ENCODE results near the gene JCAD. TPM values are rescaled to one million over a fixed set of nuclear protein-coding genes. Genes with fewer than 3 reads are reported as not detected.

Gene JCAD, protein sequence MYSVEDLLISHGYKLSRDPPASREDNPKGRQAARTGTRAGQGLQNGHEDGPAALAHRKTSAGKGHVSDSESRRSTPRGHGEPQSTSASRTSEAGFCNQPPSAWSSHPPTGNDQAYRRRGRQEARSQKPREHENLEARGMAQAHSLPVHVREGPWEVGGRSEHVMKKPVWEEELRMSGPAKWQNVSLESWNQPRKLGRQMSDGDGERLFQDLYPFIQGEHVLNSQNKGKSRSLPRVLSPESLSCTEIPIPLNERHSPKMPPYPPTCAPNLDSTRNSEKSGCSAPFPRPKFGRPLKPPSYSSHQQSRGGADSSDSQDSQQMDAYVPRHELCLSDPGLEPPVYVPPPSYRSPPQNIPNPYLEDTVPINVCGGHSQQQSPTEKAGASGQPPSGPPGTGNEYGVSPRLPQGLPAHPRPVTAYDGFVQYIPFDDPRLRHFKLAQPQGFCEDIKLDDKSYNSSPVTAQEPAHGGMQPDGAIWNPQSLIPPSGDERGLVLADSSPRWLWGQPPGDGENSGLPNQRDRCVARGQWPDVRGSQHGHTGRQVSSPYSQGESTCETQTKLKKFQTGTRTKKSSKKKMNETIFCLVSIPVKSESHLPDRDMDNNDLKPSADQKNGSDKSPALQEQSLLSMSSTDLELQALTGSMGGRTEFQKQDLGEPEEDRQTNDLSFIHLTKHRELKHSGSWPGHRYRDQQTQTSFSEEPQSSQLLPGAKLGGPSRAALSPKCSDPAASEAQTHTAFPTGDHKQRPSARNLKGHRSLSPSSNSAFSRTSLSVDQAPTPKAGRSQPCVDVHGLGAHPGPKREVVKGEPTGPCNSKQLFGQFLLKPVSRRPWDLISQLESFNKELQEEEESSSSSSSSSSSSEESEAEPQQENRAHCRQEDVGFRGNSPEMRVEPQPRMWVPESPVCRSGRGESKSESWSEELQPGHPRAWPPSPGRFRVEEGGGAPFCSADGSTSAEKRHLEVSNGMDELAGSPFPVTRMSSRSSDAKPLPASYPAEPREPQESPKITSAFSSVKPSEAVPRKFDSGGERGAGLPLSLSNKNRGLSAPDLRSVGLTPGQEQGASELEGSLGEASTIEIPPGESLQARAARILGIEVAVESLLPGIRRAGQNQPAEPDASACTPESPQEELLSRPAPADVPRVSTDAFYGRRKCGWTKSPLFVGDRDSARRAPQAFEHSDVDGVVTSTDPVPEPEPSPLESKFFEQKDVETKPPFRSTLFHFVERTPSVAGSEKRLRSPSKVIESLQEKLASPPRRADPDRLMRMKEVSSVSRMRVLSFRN (N-terminal part only)
- total RNA-seq (2021) (30.5 and 36.7 TPM in 2 replicates), Bru-seq, nascent RNA (percentile 76 among the genes with signal in this experiment), BruChase-seq, experiment 1, labeled RNA remaining after a 2-hour chase (percentile 87 among the genes with signal in this experiment), BruChase-seq, experiment 2, labeled RNA remaining after a 6-hour chase (percentile 92 among the genes with signal in this experiment)
- long read RNA-seq, full-length matches to known transcripts, result 6 of 13 reads
- long read RNA-seq, partial matches to known transcripts, result 2 of 13 reads
- long read RNA-seq, other reads (novel, unspliced or antisense), result 5 of 13 reads

DNA sequence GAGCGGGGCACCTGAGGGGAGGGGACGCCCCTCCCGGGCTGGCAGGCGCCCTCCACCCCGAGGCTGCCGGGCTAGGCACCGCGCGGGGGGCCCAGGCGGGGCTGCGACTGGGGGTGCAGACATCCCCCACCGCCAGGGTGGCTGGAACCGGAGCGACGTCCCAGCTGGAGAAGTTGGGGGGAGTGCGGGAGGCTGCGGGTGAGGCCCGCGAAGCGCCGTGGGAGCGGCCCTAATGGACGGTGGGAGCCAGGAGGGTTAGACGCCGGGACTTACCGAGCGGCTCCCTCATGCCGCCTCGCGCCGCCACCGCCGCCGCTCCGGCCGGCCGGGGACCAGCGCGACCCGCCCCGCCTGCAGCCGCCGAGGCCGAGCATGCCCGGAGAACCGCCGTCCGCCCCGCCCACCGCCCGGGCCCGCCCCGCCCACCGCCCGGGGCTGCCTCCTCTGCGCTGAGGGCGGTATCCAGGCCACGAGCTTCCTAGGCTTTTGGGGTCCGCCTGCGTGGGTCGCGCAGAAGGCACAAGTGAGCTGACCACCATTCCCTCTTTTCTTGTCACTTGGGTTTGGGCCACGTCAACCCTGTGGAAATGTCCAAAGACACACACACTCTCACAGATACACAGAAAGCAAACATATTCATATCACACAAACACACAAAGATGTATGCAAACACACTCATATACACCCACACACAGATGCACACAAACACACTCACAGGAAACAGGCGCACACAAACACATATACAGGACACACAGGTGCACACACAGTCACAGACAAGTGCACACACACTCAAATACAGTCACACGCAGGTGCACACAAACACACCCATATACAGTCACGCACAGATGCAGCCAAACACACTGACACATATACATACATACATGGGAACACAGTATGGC lies at the start of gene JCAD:
JCAD (minus strand) TSS at position 378 of the 899 bp plus-strand sequence. CDS start 11,774 bp downstream, outside the sequence.
- peak within 1 kb of the TSS; percentile 78 for H3K4me2 ChIP-seq
- no TSS peak for BruUV-seq (replicated peaks)
- DNase-seq, result peak in 1 of 2 experiments; percentile 82
- POLR2A ChIA-PET (ENCODE audit: unreplicated experiment), result no interaction called here
- no peaks in the 10 kb centered on the region for H3K9me2 ChIP-seq (ENCODE audit: insufficient read depth)
- TF ChIP-seq, protein P1, sequence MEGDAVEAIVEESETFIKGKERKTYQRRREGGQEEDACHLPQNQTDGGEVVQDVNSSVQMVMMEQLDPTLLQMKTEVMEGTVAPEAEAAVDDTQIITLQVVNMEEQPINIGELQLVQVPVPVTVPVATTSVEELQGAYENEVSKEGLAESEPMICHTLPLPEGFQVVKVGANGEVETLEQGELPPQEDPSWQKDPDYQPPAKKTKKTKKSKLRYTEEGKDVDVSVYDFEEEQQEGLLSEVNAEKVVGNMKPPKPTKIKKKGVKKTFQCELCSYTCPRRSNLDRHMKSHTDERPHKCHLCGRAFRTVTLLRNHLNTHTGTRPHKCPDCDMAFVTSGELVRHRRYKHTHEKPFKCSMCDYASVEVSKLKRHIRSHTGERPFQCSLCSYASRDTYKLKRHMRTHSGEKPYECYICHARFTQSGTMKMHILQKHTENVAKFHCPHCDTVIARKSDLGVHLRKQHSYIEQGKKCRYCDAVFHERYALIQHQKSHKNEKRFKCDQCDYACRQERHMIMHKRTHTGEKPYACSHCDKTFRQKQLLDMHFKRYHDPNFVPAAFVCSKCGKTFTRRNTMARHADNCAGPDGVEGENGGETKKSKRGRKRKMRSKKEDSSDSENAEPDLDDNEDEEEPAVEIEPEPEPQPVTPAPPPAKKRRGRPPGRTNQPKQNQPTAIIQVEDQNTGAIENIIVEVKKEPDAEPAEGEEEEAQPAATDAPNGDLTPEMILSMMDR (conservative IDR thresholded peaks at IDR 0.05), result no peak
- H4K20me1 ChIP-seq (ENCODE audit: insufficient read depth), result no peaks in the 10 kb centered on the region
- peak within 1 kb of the TSS; percentile 65 for H3K4me3 ChIP-seq
- no peaks in the 10 kb centered on the region for H3K27me3 ChIP-seq (ENCODE audit: insufficient read depth, low read depth)
- H3F3A ChIP-seq (ENCODE audit: insufficient read depth, low read depth), result peaks cover 22% of the 10 kb centered on the region
- intact Hi-C loops (cut with micrococcal nuclease; ENCODE audit: unreplicated experiment), result loop anchor here (2.0 to 10.0 kb wide), 2 partner anchors 39 to 165 kb away; no protein-coding TSS in a partner anchor
- peak within 1 kb of the TSS; percentile 77; the same call in 1 of the 2 replicates for H2AFZ ChIP-seq
- peak within 1 kb of the TSS; percentile 72; the same call in 1 of the 2 replicates for H3K27ac ChIP-seq
- H3K36me3 ChIP-seq (ENCODE audit: low read depth), result no peaks in the 10 kb centered on the region
- CTCF ChIA-PET, result interaction anchor here (0.7 kb wide), 1 partner anchor 26 kb away, joined by 4 read pairs; no protein-coding TSS in a partner anchor
- H3K9me3 ChIP-seq (ENCODE audit: insufficient read depth, low read depth), result no peaks in the 10 kb centered on the region
- H3K4me1 ChIP-seq (replicated peaks; ENCODE audit: insufficient read depth), result peaks cover 37% of the 10 kb centered on the region
- H3K79me2 ChIP-seq (ENCODE audit: low read depth), result peaks cover 14% of the 10 kb centered on the region

DNA sequence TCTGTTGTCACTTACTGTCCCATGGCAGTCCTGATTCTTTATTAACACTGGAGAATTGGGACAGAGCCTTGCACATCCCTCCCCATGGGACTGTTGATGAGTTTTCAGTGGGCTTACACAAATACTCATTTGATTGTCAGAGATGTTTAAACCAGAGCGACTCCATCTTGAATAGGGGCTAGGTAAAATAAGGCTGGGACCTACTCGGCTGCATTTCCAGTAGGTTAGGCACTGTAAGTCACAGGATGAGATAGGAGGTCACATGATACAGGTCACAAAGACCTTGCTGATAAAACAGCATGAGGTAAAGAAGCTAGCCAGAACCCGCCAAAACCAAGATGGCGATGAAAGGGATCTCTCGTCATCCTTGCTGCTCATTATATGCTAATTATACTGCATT lies 47.6 kb upstream of the JCAD start:
- Histone ChIP-seq H3K79me2 (ENCODE audit: low read depth) (no peaks in the 10 kb centered on the region), H3F3A (ENCODE audit: insufficient read depth, low read depth) (peaks cover 7% of the 10 kb centered on the region; the same call in 1 of the 2 replicates), H3K4me3 (no peak overlapping the region), H3K36me3 (ENCODE audit: low read depth) (no peaks in the 10 kb centered on the region), H3K4me1 (replicated peaks; ENCODE audit: insufficient read depth) (peaks cover 20% of the 10 kb centered on the region), H3K27ac (no peak overlapping the region), H3K27me3 (ENCODE audit: insufficient read depth, low read depth) (no peaks in the 10 kb centered on the region), H3K9me2 (ENCODE audit: insufficient read depth) (no peaks in the 10 kb centered on the region), H3K9me3 (ENCODE audit: insufficient read depth, low read depth) (no peaks in the 10 kb centered on the region), H4K20me1 (ENCODE audit: insufficient read depth) (no peaks in the 10 kb centered on the region), H2AFZ (no peak overlapping the region), H3K4me2 (no peak overlapping the region)
- TF ChIP-seq, protein P1 (conservative IDR thresholded peaks at IDR 0.05), result no peak
- TF ChIP-seq EZH2 (IDR thresholded peaks at IDR 0.05; ENCODE audit: low read depth), result no peak
- ChIA-PET POLR2A (ENCODE audit: unreplicated experiment) (no interaction called here), CTCF (no interaction called here)
- intact Hi-C loops (cut with micrococcal nuclease; ENCODE audit: unreplicated experiment), result no loop called here
- no peak for DNase-seq
- no TSS peak for BruUV-seq (replicated peaks)

Measured in PC-9 (cell line).